A673 (cell line): Measurements from ENCODE around the gene KCND3. TPM values are rescaled to one million over a fixed set of nuclear protein-coding genes. Genes with fewer than 3 reads are reported as not detected.

ENCODE experiments used
- BruUV-seq: library from RNA; stranded (reverse); fragments of 400-500 nt; replicated peaks from 2 replicates; lab custom pipeline; 2021; lab: Mats Ljungman, UMichigan
- CTCF ChIA-PET: fragments of 300-600 bp; sonication (Branson Sonifier 250); formaldehyde crosslinking; loops from one replicate; lab custom pipeline; 2022; ENCODE audit warnings: antibody characterized with exemption; lab: Charles Lee
- POLR2A ChIA-PET: fragments of 300-600 bp; sonication (Branson Sonifier 250); formaldehyde crosslinking; loops from one replicate; lab custom pipeline; 2022; ENCODE audit warnings: antibody characterized with exemption; ENCODE audit not compliant: low non-redundant PET; lab: Charles Lee
- DNase-seq: peaks from one replicate; pipeline ENCODE4 v3.0.0-alpha.2; 2015; ENCODE audit warnings: low spot score
- H3K27ac ChIP-seq: fragments of 200-600 bp; sonication (generic); 2 replicates; pipeline ENCODE4 v1.5.1; 2016; ENCODE audit warnings: mixed run types, low read depth, mild to moderate bottlenecking, mixed read lengths, antibody characterized with exemption, low read length; ENCODE audit not compliant: poor library complexity, severe bottlenecking
- H3K27me3 ChIP-seq: fragments of 200-600 bp; sonication (generic); replicated peaks from 2 replicates; pipeline ENCODE4 v1.6.1; 2017; ENCODE audit warnings: mixed run types, low read depth, mild to moderate bottlenecking, mixed read lengths, antibody characterized with exemption, low read length; ENCODE audit not compliant: insufficient read depth, poor library complexity
- H3K36me3 ChIP-seq: fragments of 200-600 bp; sonication (generic); 2 replicates; pipeline ENCODE4 v1.6.1; 2016; ENCODE audit warnings: mixed run types, mild to moderate bottlenecking, mixed read lengths, antibody characterized with exemption, low read length; ENCODE audit not compliant: insufficient read depth, poor library complexity, severe bottlenecking
- H3K4me1 ChIP-seq: fragments of 200-600 bp; sonication (generic); 2 replicates; pipeline ENCODE4 v1.6.1; 2017; ENCODE audit warnings: mixed run types, mild to moderate bottlenecking, mixed read lengths, antibody characterized with exemption, low read length; ENCODE audit not compliant: insufficient read depth, poor library complexity, severe bottlenecking
- H3K4me3 ChIP-seq: fragments of 200-600 bp; sonication (generic); 2 replicates; pipeline ENCODE4 v1.5.1; 2016; ENCODE audit warnings: low read depth, mixed run types, mild to moderate bottlenecking, mixed read lengths, low read length; ENCODE audit not compliant: poor library complexity, severe bottlenecking
- H3K9me3 ChIP-seq: fragments of 200-600 bp; sonication (generic); 2 replicates; pipeline ENCODE4 v1.6.1; 2016; ENCODE audit warnings: mixed run types, low read depth, mild to moderate bottlenecking, mixed read lengths, antibody characterized with exemption, low read length; ENCODE audit not compliant: poor library complexity, severe bottlenecking
- CTCF ChIP-seq: fragments of 300-800, 200-600 bp; sonication (generic); conservative IDR thresholded peaks from 2 replicates; pipeline ENCODE4 v1.5.1; 2017; ENCODE audit warnings: low read depth, mild to moderate bottlenecking, antibody characterized with exemption, low read length, moderate library complexity, mixed read lengths
- EZH2 ChIP-seq: fragments of 200-600 bp; sonication (generic); IDR thresholded peaks from 2 replicates; pipeline ENCODE4 v1.6.1; 2017; ENCODE audit warnings: borderline replicate concordance, low read depth, mild to moderate bottlenecking, mixed read lengths, antibody characterized with exemption, low read length; ENCODE audit not compliant: poor library complexity, severe bottlenecking
- intact Hi-C: fragments of 100-400 bp; cut with micrococcal nuclease; formaldehyde crosslinking; loops from one replicate; pipeline ENCODE4 v1.10.0; 2022; ENCODE audit not compliant: unreplicated experiment
- total RNA-seq: library from RNA; stranded (reverse); gene quantifications from 2 replicates; pipeline ENCODE4 v1.2.3, GENCODE V29; 2021

KCND3 gene
- total RNA-seq, 1 experiment from 2014 or later = not detected

- H3K27ac ChIP-seq = no peak overlapping the region
- intact Hi-C loops = no loop called here
- CTCF ChIA-PET = interaction anchor here (0.7 kb wide), 1 partner anchor 289 kb away, joined by 6 read pairs; no protein-coding TSS in a partner anchor
Measured at GRCh38 chr1:111792249-111792648, 197.2 kb downstream of the KCND3 start.

GRCh38 chr1:111791776-111792175 lies 197.7 kb downstream of the KCND3 start:
- H3K27me3 ChIP-seq = peaks cover 47% of the 10 kb centered on the region
- no peak overlapping the region for H3K4me3 ChIP-seq
- no peak for DNase-seq
- intact Hi-C loops = no loop called here
- no peaks in the 10 kb centered on the region for H3K4me1 ChIP-seq
- TF ChIP-seq CTCF (no peak), EZH2 (no peak)
- H3K9me3 ChIP-seq = no peaks in the 10 kb centered on the region
- H3K27ac ChIP-seq = no peak overlapping the region
- ChIA-PET POLR2A (interaction anchor here (0.6 kb wide), 1 partner anchor 448 kb away, joined by 3 read pairs; no protein-coding TSS in a partner anchor), CTCF (no interaction called here)
- no TSS peak for BruUV-seq
- no peaks in the 10 kb centered on the region for H3K36me3 ChIP-seq

More at GRCh38 chr1:111792249-111792648, 197.2 kb downstream of the KCND3 start:
- no TSS peak for BruUV-seq
- H3K27me3 ChIP-seq = peaks cover 47% of the 10 kb centered on the region
- H3K4me3 ChIP-seq = no peak overlapping the region
- TF ChIP-seq EZH2 (no peak), CTCF (no peak)
- H3K9me3 ChIP-seq = no peaks in the 10 kb centered on the region
- no peaks in the 10 kb centered on the region for H3K36me3 ChIP-seq
- no peak for DNase-seq
- POLR2A ChIA-PET = interaction anchor here (0.6 kb wide), 1 partner anchor 627 kb away, joined by 5 read pairs; no protein-coding TSS in a partner anchor
- H3K4me1 ChIP-seq = no peaks in the 10 kb centered on the region

DNA sequence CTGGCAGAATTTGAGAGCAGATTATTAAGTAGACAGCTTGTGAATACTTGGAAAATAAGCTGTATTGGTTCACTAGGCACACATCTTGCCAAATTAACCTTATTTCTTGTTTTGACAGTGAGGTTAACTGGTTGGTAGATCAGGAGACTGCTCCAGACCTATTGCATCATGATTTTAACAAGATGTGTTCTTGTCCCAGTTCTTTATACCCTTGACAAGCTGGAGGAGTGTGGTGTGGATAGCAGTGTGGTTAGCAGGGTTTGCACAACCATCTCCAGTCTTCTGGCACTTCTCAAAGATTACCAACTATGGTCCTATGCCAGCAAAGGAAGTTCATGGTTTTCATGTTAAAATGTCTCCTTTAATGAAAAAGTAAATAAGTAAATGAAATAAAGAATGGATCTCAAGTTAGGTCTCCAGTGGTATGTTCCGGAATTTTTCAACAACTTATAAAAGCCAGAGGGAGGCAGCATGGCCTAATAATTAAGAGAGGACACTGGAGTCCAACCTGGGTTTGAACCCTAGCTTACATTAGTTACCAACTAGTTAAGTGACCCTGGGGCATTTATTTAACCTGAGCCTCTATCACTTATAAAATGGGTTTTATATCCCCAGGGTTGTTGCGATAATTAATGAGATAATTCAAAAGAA lies 199.7 kb downstream of the KCND3 start:
- no peaks in the 10 kb centered on the region for H3K4me1 ChIP-seq
- no peaks in the 10 kb centered on the region for H3K9me3 ChIP-seq
- no peak overlapping the region for H3K4me3 ChIP-seq
- ChIA-PET POLR2A (no interaction called here), CTCF (no interaction called here)
- BruUV-seq = no TSS peak
- no peak overlapping the region for H3K27ac ChIP-seq
- DNase-seq = no peak
- TF ChIP-seq CTCF (peak; percentile 25; the same call in 1 of the 2 replicates), EZH2 (no peak)
- H3K36me3 ChIP-seq = no peaks in the 10 kb centered on the region
- intact Hi-C loops = no loop called here
- H3K27me3 ChIP-seq = peaks cover 62% of the 10 kb centered on the region
